WTC11 (cell line): Measurements from ENCODE around the gene LRRC10B. TPM values are rescaled to one million over a fixed set of nuclear protein-coding genes. Genes with fewer than 3 reads are reported as not detected.

Experiments used
- ETV6 ChIP-seq: sonication (generic); formaldehyde crosslinking; IDR thresholded peaks from 2 replicates; pipeline ENCODE4 v1.8.1; 2022; ENCODE audit warnings: mild to moderate bottlenecking, missing genetic modification reagents
- GABPB1 ChIP-seq: sonication (generic); formaldehyde crosslinking; IDR thresholded peaks from 2 replicates; pipeline ENCODE4 v1.8.1; 2023; ENCODE audit warnings: mild to moderate bottlenecking, missing genetic modification reagents
- GRHL2 ChIP-seq: fragments of 250-450 bp; sonication (Bioruptor Pico); IDR thresholded peaks from 2 replicates; pipeline ENCODE4 v1.8.0; 2022; ENCODE audit warnings: mild to moderate bottlenecking, moderate library complexity; ENCODE audit not compliant: insufficient replicate concordance, severe bottlenecking
- KAT7 ChIP-seq: sonication (generic); formaldehyde crosslinking; IDR thresholded peaks from 2 replicates; pipeline ENCODE4 v1.8.1; 2023; ENCODE audit warnings: missing genetic modification reagents, mild to moderate bottlenecking, borderline replicate concordance
- NFATC4 ChIP-seq: fragments of 250-450 bp; sonication (Bioruptor Pico); IDR thresholded peaks from 2 replicates; pipeline ENCODE4 v1.9.0; 2021; ENCODE audit warnings: mild to moderate bottlenecking
- NFE2L1 ChIP-seq: sonication (generic); formaldehyde crosslinking; IDR thresholded peaks from 2 replicates; pipeline ENCODE4 v1.8.1; 2023; ENCODE audit warnings: missing genetic modification reagents
- NFYB ChIP-seq: sonication (generic); formaldehyde crosslinking; conservative IDR thresholded peaks from 2 replicates; pipeline ENCODE4 v1.8.0; 2022; ENCODE audit warnings: low read depth, missing genetic modification reagents
- SP1 ChIP-seq: sonication (generic); formaldehyde crosslinking; conservative IDR thresholded peaks from 2 replicates; pipeline ENCODE4 v1.8.1; 2022; ENCODE audit warnings: missing genetic modification reagents
- TEAD4 ChIP-seq: sonication (generic); formaldehyde crosslinking; IDR thresholded peaks from 2 replicates; pipeline ENCODE4 v1.8.0; 2022; ENCODE audit warnings: mild to moderate bottlenecking, missing genetic modification reagents
- ZBTB21 ChIP-seq: sonication (generic); formaldehyde crosslinking; IDR thresholded peaks from 2 replicates; pipeline ENCODE4 v1.8.1; 2023; ENCODE audit warnings: mild to moderate bottlenecking, missing genetic modification reagents, borderline replicate concordance
- ZNF263 ChIP-seq: sonication (generic); formaldehyde crosslinking; IDR thresholded peaks from 2 replicates; pipeline ENCODE4 v1.8.1; 2022; ENCODE audit warnings: low read depth, mild to moderate bottlenecking, moderate library complexity, missing genetic modification reagents
- ZNF317 ChIP-seq: sonication (generic); formaldehyde crosslinking; IDR thresholded peaks from 2 replicates; pipeline ENCODE4 v1.8.1; 2023; ENCODE audit warnings: low read depth, mild to moderate bottlenecking, moderate library complexity, missing genetic modification reagents, borderline replicate concordance
- ZNF416 ChIP-seq: fragments of 250-450 bp; sonication (Bioruptor Pico); IDR thresholded peaks from 2 replicates; pipeline ENCODE4 v1.9.0; 2021; ENCODE audit warnings: mild to moderate bottlenecking, inconsistent platforms
- total RNA-seq: library from RNA; stranded (reverse); gene quantifications from 3 replicates; pipeline ENCODE4 v1.2.3, GENCODE V29; 2021
- TF ChIP-seq, protein P1 (sequence below): fragments of 250-450 bp; sonication (Bioruptor Pico); IDR thresholded peaks from 2 replicates; pipeline ENCODE4 v1.9.0; 2021; ENCODE audit warnings: mild to moderate bottlenecking, borderline replicate concordance
- TF ChIP-seq, protein P2 (sequence below): sonication (generic); formaldehyde crosslinking; IDR thresholded peaks from 2 replicates; pipeline ENCODE4 v1.8.0; 2023; ENCODE audit warnings: missing genetic modification reagents
- TF ChIP-seq, protein P3 (sequence below): sonication (generic); formaldehyde crosslinking; IDR thresholded peaks from 2 replicates; pipeline ENCODE4 v1.8.0; 2023; ENCODE audit warnings: missing genetic modification reagents, mild to moderate bottlenecking, borderline replicate concordance
- TF ChIP-seq, protein P4 (sequence below): fragments of 250-450 bp; sonication (Bioruptor Pico); IDR thresholded peaks from 2 replicates; pipeline ENCODE4 v1.9.0; 2021; ENCODE audit warnings: moderate library complexity, mild to moderate bottlenecking, inconsistent platforms, borderline replicate concordance
- TF ChIP-seq, protein P5 (sequence below): sonication (generic); formaldehyde crosslinking; IDR thresholded peaks from 2 replicates; pipeline ENCODE4 v1.8.1; 2023; ENCODE audit warnings: mild to moderate bottlenecking, missing genetic modification reagents, moderate library complexity
- TF ChIP-seq, protein P6 (sequence below): sonication (generic); formaldehyde crosslinking; conservative IDR thresholded peaks from 2 replicates; pipeline ENCODE4 v1.8.1; 2023; ENCODE audit warnings: mild to moderate bottlenecking, low read depth, missing genetic modification reagents, moderate library complexity
- TF ChIP-seq, protein P7 (sequence below): sonication (generic); formaldehyde crosslinking; IDR thresholded peaks from 2 replicates; pipeline ENCODE4 v1.8.0; 2022; ENCODE audit warnings: mild to moderate bottlenecking, missing genetic modification reagents
- TF ChIP-seq, protein P8 (sequence below): fragments of 250-450 bp; sonication (Bioruptor Pico); IDR thresholded peaks from 2 replicates; pipeline ENCODE4 v2.1.2; 2022; ENCODE audit warnings: mild to moderate bottlenecking, moderate library complexity

The LRRC10B gene
- total RNA-seq, 1 experiment from 2014 or later = 1.5 TPM

DNA sequence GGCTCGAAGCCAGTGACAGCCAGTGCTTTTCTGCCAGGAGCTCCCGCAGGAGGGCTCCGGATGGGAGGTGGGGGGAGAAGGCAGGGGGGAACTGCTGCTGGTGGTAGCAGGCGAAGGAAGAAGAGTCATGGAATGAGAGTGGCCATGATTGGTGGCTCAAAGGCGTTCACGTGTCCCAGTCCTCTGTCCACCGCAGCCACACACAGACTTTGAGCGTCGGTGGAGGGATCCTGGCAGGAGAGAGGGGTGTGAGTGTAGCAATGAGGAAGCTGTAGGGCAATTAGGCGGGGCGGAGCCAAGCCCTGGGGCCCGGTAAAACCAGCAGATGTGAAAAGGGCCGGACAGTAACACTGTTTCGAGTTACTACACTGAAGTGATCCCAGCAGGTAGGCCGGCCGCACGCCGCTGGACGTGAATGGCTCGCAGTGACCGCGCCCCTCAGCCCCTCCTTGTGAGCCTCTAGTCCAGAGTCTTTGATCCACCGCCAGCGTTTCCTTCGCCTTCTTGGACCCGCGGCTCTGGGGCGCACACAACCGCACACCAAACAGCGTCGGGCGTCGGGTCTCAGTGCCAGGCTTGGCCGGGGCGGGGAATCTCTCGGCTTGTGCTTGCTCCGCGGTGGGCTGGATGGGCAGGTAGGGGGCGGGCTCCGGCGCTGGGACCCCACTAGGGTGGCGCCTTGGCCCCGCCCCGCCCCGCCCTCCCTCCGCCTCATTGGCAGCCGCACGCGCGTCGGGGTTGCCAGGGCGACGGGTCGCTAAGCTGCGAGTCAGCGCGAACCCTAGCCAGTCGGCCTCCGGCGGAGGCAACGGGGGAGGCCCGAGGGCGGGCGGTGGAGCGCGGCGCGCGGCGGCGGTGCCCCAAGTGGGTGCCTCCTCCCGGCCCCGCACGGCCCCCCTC lies at the start of gene LRRC10B (continued):
- TF ChIP-seq, protein P1, sequence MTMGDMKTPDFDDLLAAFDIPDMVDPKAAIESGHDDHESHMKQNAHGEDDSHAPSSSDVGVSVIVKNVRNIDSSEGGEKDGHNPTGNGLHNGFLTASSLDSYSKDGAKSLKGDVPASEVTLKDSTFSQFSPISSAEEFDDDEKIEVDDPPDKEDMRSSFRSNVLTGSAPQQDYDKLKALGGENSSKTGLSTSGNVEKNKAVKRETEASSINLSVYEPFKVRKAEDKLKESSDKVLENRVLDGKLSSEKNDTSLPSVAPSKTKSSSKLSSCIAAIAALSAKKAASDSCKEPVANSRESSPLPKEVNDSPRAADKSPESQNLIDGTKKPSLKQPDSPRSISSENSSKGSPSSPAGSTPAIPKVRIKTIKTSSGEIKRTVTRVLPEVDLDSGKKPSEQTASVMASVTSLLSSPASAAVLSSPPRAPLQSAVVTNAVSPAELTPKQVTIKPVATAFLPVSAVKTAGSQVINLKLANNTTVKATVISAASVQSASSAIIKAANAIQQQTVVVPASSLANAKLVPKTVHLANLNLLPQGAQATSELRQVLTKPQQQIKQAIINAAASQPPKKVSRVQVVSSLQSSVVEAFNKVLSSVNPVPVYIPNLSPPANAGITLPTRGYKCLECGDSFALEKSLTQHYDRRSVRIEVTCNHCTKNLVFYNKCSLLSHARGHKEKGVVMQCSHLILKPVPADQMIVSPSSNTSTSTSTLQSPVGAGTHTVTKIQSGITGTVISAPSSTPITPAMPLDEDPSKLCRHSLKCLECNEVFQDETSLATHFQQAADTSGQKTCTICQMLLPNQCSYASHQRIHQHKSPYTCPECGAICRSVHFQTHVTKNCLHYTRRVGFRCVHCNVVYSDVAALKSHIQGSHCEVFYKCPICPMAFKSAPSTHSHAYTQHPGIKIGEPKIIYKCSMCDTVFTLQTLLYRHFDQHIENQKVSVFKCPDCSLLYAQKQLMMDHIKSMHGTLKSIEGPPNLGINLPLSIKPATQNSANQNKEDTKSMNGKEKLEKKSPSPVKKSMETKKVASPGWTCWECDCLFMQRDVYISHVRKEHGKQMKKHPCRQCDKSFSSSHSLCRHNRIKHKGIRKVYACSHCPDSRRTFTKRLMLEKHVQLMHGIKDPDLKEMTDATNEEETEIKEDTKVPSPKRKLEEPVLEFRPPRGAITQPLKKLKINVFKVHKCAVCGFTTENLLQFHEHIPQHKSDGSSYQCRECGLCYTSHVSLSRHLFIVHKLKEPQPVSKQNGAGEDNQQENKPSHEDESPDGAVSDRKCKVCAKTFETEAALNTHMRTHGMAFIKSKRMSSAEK (CRISPR knock-in tag) = no peak
- TF ChIP-seq ZBTB21 (CRISPR knock-in tag) (no peak), TEAD4 (no peak), KAT7 (0 out of 2 replicates have a peak, but pooled peaks have one; percentile 75), ZNF317 (no peak), ZNF263 (CRISPR knock-in tag) (no peak), SP1 (CRISPR knock-in tag) (peak; percentile 72), ETV6 (no peak), NFE2L1 (no peak), ZNF416 (CRISPR knock-in tag) (no peak), NFYB (CRISPR knock-in tag) (no peak; the same call in 1 of the 2 replicates), NFATC4 (CRISPR knock-in tag) (no peak), GABPB1 (CRISPR knock-in tag) (no peak), GRHL2 (CRISPR knock-in tag) (no peak)
- TF ChIP-seq, protein P2, sequence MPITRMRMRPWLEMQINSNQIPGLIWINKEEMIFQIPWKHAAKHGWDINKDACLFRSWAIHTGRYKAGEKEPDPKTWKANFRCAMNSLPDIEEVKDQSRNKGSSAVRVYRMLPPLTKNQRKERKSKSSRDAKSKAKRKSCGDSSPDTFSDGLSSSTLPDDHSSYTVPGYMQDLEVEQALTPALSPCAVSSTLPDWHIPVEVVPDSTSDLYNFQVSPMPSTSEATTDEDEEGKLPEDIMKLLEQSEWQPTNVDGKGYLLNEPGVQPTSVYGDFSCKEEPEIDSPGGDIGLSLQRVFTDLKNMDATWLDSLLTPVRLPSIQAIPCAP = no peak
- TF ChIP-seq, protein P3, sequence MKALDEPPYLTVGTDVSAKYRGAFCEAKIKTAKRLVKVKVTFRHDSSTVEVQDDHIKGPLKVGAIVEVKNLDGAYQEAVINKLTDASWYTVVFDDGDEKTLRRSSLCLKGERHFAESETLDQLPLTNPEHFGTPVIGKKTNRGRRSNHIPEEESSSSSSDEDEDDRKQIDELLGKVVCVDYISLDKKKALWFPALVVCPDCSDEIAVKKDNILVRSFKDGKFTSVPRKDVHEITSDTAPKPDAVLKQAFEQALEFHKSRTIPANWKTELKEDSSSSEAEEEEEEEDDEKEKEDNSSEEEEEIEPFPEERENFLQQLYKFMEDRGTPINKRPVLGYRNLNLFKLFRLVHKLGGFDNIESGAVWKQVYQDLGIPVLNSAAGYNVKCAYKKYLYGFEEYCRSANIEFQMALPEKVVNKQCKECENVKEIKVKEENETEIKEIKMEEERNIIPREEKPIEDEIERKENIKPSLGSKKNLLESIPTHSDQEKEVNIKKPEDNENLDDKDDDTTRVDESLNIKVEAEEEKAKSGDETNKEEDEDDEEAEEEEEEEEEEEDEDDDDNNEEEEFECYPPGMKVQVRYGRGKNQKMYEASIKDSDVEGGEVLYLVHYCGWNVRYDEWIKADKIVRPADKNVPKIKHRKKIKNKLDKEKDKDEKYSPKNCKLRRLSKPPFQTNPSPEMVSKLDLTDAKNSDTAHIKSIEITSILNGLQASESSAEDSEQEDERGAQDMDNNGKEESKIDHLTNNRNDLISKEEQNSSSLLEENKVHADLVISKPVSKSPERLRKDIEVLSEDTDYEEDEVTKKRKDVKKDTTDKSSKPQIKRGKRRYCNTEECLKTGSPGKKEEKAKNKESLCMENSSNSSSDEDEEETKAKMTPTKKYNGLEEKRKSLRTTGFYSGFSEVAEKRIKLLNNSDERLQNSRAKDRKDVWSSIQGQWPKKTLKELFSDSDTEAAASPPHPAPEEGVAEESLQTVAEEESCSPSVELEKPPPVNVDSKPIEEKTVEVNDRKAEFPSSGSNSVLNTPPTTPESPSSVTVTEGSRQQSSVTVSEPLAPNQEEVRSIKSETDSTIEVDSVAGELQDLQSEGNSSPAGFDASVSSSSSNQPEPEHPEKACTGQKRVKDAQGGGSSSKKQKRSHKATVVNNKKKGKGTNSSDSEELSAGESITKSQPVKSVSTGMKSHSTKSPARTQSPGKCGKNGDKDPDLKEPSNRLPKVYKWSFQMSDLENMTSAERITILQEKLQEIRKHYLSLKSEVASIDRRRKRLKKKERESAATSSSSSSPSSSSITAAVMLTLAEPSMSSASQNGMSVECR (CRISPR knock-in tag) = 0 out of 2 replicates have a peak, but pooled peaks have one; percentile 20
- TF ChIP-seq, protein P4, sequence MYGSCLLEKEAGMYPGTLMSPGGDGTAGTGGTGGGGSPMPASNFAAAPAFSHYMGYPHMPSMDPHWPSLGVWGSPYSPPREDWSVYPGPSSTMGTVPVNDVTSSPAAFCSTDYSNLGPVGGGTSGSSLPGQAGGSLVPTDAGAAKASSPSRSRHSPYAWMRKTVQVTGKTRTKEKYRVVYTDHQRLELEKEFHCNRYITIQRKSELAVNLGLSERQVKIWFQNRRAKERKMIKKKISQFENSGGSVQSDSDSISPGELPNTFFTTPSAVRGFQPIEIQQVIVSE (CRISPR knock-in tag) = no peak
- TF ChIP-seq, protein P5, sequence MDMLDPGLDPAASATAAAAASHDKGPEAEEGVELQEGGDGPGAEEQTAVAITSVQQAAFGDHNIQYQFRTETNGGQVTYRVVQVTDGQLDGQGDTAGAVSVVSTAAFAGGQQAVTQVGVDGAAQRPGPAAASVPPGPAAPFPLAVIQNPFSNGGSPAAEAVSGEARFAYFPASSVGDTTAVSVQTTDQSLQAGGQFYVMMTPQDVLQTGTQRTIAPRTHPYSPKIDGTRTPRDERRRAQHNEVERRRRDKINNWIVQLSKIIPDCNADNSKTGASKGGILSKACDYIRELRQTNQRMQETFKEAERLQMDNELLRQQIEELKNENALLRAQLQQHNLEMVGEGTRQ (CRISPR knock-in tag) = no peak; the same call in 1 of the 2 replicates
- TF ChIP-seq, protein P6, sequence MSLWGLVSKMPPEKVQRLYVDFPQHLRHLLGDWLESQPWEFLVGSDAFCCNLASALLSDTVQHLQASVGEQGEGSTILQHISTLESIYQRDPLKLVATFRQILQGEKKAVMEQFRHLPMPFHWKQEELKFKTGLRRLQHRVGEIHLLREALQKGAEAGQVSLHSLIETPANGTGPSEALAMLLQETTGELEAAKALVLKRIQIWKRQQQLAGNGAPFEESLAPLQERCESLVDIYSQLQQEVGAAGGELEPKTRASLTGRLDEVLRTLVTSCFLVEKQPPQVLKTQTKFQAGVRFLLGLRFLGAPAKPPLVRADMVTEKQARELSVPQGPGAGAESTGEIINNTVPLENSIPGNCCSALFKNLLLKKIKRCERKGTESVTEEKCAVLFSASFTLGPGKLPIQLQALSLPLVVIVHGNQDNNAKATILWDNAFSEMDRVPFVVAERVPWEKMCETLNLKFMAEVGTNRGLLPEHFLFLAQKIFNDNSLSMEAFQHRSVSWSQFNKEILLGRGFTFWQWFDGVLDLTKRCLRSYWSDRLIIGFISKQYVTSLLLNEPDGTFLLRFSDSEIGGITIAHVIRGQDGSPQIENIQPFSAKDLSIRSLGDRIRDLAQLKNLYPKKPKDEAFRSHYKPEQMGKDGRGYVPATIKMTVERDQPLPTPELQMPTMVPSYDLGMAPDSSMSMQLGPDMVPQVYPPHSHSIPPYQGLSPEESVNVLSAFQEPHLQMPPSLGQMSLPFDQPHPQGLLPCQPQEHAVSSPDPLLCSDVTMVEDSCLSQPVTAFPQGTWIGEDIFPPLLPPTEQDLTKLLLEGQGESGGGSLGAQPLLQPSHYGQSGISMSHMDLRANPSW = no peak
- TF ChIP-seq, protein P7, sequence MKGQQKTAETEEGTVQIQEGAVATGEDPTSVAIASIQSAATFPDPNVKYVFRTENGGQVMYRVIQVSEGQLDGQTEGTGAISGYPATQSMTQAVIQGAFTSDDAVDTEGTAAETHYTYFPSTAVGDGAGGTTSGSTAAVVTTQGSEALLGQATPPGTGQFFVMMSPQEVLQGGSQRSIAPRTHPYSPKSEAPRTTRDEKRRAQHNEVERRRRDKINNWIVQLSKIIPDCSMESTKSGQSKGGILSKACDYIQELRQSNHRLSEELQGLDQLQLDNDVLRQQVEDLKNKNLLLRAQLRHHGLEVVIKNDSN = no peak
- TF ChIP-seq, protein P8, sequence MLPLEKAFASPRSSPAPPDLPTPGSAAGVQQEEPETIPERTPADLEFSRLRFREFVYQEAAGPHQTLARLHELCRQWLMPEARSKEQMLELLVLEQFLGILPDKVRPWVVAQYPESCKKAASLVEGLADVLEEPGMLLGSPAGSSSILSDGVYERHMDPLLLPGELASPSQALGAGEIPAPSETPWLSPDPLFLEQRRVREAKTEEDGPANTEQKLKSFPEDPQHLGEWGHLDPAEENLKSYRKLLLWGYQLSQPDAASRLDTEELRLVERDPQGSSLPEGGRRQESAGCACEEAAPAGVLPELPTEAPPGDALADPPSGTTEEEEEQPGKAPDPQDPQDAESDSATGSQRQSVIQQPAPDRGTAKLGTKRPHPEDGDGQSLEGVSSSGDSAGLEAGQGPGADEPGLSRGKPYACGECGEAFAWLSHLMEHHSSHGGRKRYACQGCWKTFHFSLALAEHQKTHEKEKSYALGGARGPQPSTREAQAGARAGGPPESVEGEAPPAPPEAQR (CRISPR knock-in tag) = no peak
